Suprapubic skin (tissue), 4 donors: ENCODE measurements around the gene PLCG2. TPM values are rescaled to one million over a fixed set of nuclear protein-coding genes. Genes with fewer than 3 reads are reported as not detected.

Experiments
- DNase-seq, 2 donors: peaks; one replicate each; pipeline ENCODE4 v3.0.0-alpha.2; 2019; ENCODE audit warnings: low spot score in 2 of 2
- H3K27ac ChIP-seq: fragments of 200-600 bp; sonication (generic); one replicate; pipeline ENCODE4 v1.5.1; 2019
- H3K27me3 ChIP-seq: fragments of 200-600 bp; sonication (generic); one replicate; pipeline ENCODE4 v1.5.1; 2019
- H3K36me3 ChIP-seq: fragments of 200-600 bp; sonication (generic); one replicate; pipeline ENCODE4 v1.5.1; 2019
- H3K4me1 ChIP-seq: fragments of 200-600 bp; sonication (generic); one replicate; pipeline ENCODE4 v1.5.1; 2019
- H3K4me3 ChIP-seq: fragments of 200-600 bp; sonication (generic); one replicate; pipeline ENCODE4 v1.5.1; 2019; ENCODE audit warnings: mild to moderate bottlenecking
- H3K9me3 ChIP-seq: fragments of 200-600 bp; sonication (generic); one replicate; pipeline ENCODE4 v1.5.1; 2019
- CTCF ChIP-seq, 2 donors: fragments of 200-600 bp in 1 of 2; fragments of 450-650 bp in 1 of 2; sonication (generic) in 1 of 2; IDR thresholded peaks; one replicate each; pipeline ENCODE4 v1.5.1; 2016 to 2019; ENCODE audit warnings: antibody characterized with exemption in 2 of 2, mild to moderate bottlenecking in 1 of 2, moderate library complexity in 1 of 2
- EP300 ChIP-seq: sonication (generic); formaldehyde crosslinking; IDR thresholded peaks from one replicate; pipeline ENCODE4 v1.6.1; 2017; ENCODE audit warnings: antibody characterized with exemption
- POLR2A ChIP-seq, 2 donors: fragments of 450-650 bp; IDR thresholded peaks; one replicate each; pipeline ENCODE4 v1.6.1; 2017; ENCODE audit warnings: antibody characterized with exemption in 2 of 2, mild to moderate bottlenecking in 2 of 2, moderate library complexity in 2 of 2
- POLR2AphosphoS5 ChIP-seq, 3 donors: sonication (generic); formaldehyde crosslinking; IDR thresholded peaks; one replicate each; pipeline ENCODE4 v1.6.1; 2017; ENCODE audit warnings: antibody characterized with exemption in 3 of 3
- WGBS: methylation state at CpG from one replicate; pipeline ENCODE4 v1.1.5; 2018; 5-methylcytosine and 5-hydroxymethylcytosine counted together
- total RNA-seq, 4 donors: library from RNA; depleted of rRNA; stranded (reverse); fragments of >200 nt; gene quantifications; one replicate each; pipeline ENCODE4 v1.1.0, GENCODE V29; 2016

The PLCG2 gene
- total RNA-seq, 4 donors from 2014 or later, result 6.5 to 24.1 (median 10.5) TPM

- TF ChIP-seq EP300, result no peak
- TF ChIP-seq POLR2AphosphoS5 (IDR thresholded peaks at IDR 0.05), result no peak
- TF ChIP-seq CTCF (IDR thresholded peaks at IDR 0.05), result no peak
- TF ChIP-seq POLR2A (IDR thresholded peaks at IDR 0.05), result no peak
- no peaks in the 10 kb centered on the region for H3K36me3 ChIP-seq
- DNase-seq, result no peak
- H3K27ac ChIP-seq, result no peak overlapping the region
- H3K4me1 ChIP-seq, result no peaks in the 10 kb centered on the region
- no peaks in the 10 kb centered on the region for H3K27me3 ChIP-seq
- 53% methylated on average over 9 of the region's 9 CpGs for WGBS
- H3K9me3 ChIP-seq, result no peaks in the 10 kb centered on the region
- no peak overlapping the region for H3K4me3 ChIP-seq
Observed at GRCh38 chr16:81830845-81831540, 51.9 kb downstream of the PLCG2 start.

- Histone ChIP-seq H3K4me3 (no peak overlapping the region), H3K9me3 (no peaks in the 10 kb centered on the region), H3K36me3 (no peaks in the 10 kb centered on the region), H3K4me1 (no peaks in the 10 kb centered on the region), H3K27ac (no peak overlapping the region), H3K27me3 (no peaks in the 10 kb centered on the region)
- DNase-seq, result no peak
- TF ChIP-seq POLR2A (IDR thresholded peaks at IDR 0.05) (no peak), CTCF (IDR thresholded peaks at IDR 0.05) (no peak), POLR2AphosphoS5 (IDR thresholded peaks at IDR 0.05) (no peak), EP300 (no peak)
- 59% methylated on average over 5 of the region's 8 CpGs for WGBS
Observed at GRCh38 chr16:81831722-81832126, 52.6 kb downstream of the PLCG2 start.

- no peak overlapping the region for H3K4me3 ChIP-seq
- no peaks in the 10 kb centered on the region for H3K9me3 ChIP-seq
- WGBS, result 89% methylated on average over 10 of the region's 12 CpGs
- DNase-seq, result no peak
- TF ChIP-seq EP300 (no peak), POLR2A (IDR thresholded peaks at IDR 0.05) (no peak), POLR2AphosphoS5 (IDR thresholded peaks at IDR 0.05) (no peak), CTCF (IDR thresholded peaks at IDR 0.05) (no peak)
- H3K4me1 ChIP-seq, result no peaks in the 10 kb centered on the region
- H3K36me3 ChIP-seq, result no peaks in the 10 kb centered on the region
- no peaks in the 10 kb centered on the region for H3K27me3 ChIP-seq
- no peak overlapping the region for H3K27ac ChIP-seq
Observed at GRCh38 chr16:81832801-81833547, 53.9 kb downstream of the PLCG2 start.

DNA sequence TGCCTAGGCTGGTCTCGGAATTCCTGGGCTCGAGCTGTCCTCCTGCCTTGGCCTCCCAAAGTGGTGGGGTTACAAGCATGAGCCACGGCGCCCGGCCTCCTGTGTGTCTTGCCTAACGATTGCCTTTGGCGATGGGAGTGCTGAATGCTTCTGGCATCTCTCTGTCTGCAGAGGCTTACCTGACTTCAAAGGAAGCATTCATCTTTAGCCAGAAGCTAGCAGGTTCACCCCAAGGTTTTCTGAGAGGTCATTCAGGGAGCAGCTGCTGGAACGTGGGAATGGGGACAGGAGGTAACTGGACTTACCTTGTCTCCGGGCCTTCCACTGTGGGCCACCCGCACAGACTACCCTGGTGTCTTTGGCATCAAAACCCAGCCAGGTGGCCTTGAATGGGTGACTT, 54.7 kb downstream of the PLCG2 start:
- H3K9me3 ChIP-seq, result no peaks in the 10 kb centered on the region
- WGBS, result 77% methylated on average over 9 of the region's 10 CpGs
- H3K4me1 ChIP-seq, result no peaks in the 10 kb centered on the region
- no peaks in the 10 kb centered on the region for H3K27me3 ChIP-seq
- no peak overlapping the region for H3K4me3 ChIP-seq
- no peak overlapping the region for H3K27ac ChIP-seq
- DNase-seq, result no peak
- no peak for TF ChIP-seq EP300
- no peak for TF ChIP-seq POLR2AphosphoS5 (IDR thresholded peaks at IDR 0.05)
- TF ChIP-seq POLR2A (IDR thresholded peaks at IDR 0.05), result no peak
- TF ChIP-seq CTCF (IDR thresholded peaks at IDR 0.05), result no peak
- no peaks in the 10 kb centered on the region for H3K36me3 ChIP-seq

DNA sequence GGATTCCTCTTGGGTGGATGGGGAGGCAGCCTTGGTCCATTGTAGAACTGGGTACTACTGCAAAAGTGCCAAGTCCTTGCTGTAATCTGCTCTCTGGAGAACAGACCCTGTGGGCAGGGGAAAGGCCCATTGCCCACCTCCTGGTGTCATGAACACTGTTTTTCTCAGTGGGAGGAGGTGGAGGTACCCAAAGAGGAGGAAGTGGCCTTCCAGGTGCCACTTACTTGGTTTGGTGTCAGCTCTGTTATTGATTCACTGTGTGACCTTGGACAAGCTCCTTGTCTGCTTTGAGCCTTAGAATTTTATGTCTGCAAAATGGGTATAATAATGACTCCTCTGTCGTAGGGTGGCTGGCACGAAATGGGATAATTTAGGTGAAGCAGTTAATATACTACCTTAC, 55.8 kb downstream of the PLCG2 start:
- TF ChIP-seq POLR2AphosphoS5 (IDR thresholded peaks at IDR 0.05) (no peak), EP300 (no peak), POLR2A (IDR thresholded peaks at IDR 0.05) (no peak), CTCF (IDR thresholded peaks at IDR 0.05) (no peak)
- Histone ChIP-seq H3K27me3 (no peaks in the 10 kb centered on the region), H3K36me3 (no peaks in the 10 kb centered on the region), H3K27ac (no peak overlapping the region), H3K9me3 (no peaks in the 10 kb centered on the region), H3K4me1 (no peaks in the 10 kb centered on the region), H3K4me3 (no peak overlapping the region)
- 98% methylated on average over 2 of the region's 2 CpGs for WGBS
- DNase-seq, result no peak
